ENCODE results near the gene CPD. TPM values are rescaled to one million over a fixed set of nuclear protein-coding genes. Genes with fewer than 3 reads are reported as not detected.
A peak's percentile ranks its signal among the peaks of the same experiment; 100 is the strongest.

CPD gene
- total and polyA plus RNA-seq, 9 of the 15 experiments (the other 6 are each of a cell fraction or from before 2014, with no cell fraction given): 4.5 to 24.4 (median 20.4) TPM

GRCh38 chr17:30477083-30477773 lies 98.5 kb downstream of the CPD start, which contains the start of gene GOSR1 (continued):
- TF ChIP-seq JUN (IDR thresholded peaks at IDR 0.05; ENCODE audit: borderline replicate concordance, low read depth, low read length) (peak; percentile 26; the same call in 1 of the 2 replicates), JUN (CRISPR knock-in tag; IDR thresholded peaks at IDR 0.05; ENCODE audit: borderline replicate concordance) (no peak), ELF4 (CRISPR knock-in tag; IDR thresholded peaks at IDR 0.05) (peak; percentile 43; the same call in 1 of the 2 replicates), ZSCAN32 (CRISPR knock-in tag; IDR thresholded peaks at IDR 0.05) (no peak), ZNF318 (IDR thresholded peaks at IDR 0.05; ENCODE audit: borderline replicate concordance in 1 of 2, low read depth in 1 of 2) (no peak), BHLHE40 (IDR thresholded peaks at IDR 0.05; ENCODE audit: low read length) (no peak), CBX3 (IDR thresholded peaks at IDR 0.05; ENCODE audit: borderline replicate concordance in 1 of 2, low read length in 2 of 2) (no peak), CTCF (IDR thresholded peaks at IDR 0.05 in 2 of 3, conservative IDR thresholded peaks at IDR 0.05 in 1 of 3; ENCODE audit: insufficient read depth in 2 of 3, low read depth in 1 of 3, low read length in 3 of 3) (peak; percentile 77 to 92 (median 91)), ZNF740 (CRISPR knock-in tag; IDR thresholded peaks at IDR 0.05) (no peak), ZNF740 (tag; IDR thresholded peaks at IDR 0.05) (no peak), CREB5 (CRISPR knock-in tag; IDR thresholded peaks at IDR 0.05) (no peak), HDGF (IDR thresholded peaks at IDR 0.05) (no peak; the same call in 1 of the 2 replicates)
